ENCODE measurements around the gene TIMP2.
"Not testable (repeated sequence)": the region's sequence is repeated elsewhere in the genome, so short reads cannot be mapped to it uniquely, and the experiment has no call there.

GRCh38 chr17:78876954-78877517 lies 48.2 kb downstream of the TIMP2 start:
- not testable (repeated sequence) for TF ChIP-seq CTCF (conservative IDR thresholded peaks at IDR 0.05; ENCODE audit: low read depth in 2 of 2); ETS1 (IDR thresholded peaks at IDR 0.05)

All from GM23338 (cell line).